NT2/D1 (cell line): ENCODE data around the gene NOL4L.

Source experiments
- DNase-seq: peaks from one replicate; pipeline ENCODE4 v3.0.0-alpha.2; 2011; ENCODE audit warnings: low read depth, low spot score
- H3K27me3 ChIP-seq: 2 replicates; pipeline ENCODE4 v1.6.0; 2011; ENCODE audit warnings: mild to moderate bottlenecking; ENCODE audit not compliant: insufficient read length, insufficient read depth
- H3K36me3 ChIP-seq: 2 replicates; pipeline ENCODE4 v1.6.1; 2011; ENCODE audit warnings: mild to moderate bottlenecking, low read length, mixed read lengths; ENCODE audit not compliant: insufficient read depth, insufficient read length
- H3K4me1 ChIP-seq: 2 replicates; pipeline ENCODE4 v1.5.1; 2011; ENCODE audit not compliant: insufficient read depth, insufficient read length
- H3K4me3 ChIP-seq: 2 replicates; pipeline ENCODE4 v1.5.1; 2011; ENCODE audit warnings: low read depth; ENCODE audit not compliant: insufficient read length
- H3K9ac ChIP-seq: 2 replicates; pipeline ENCODE4 v1.6.0; 2011; ENCODE audit warnings: low read depth; ENCODE audit not compliant: insufficient read length
- H3K9me3 ChIP-seq: 2 replicates; pipeline ENCODE4 v1.5.1; 2011; ENCODE audit warnings: mild to moderate bottlenecking, low read length; ENCODE audit not compliant: insufficient read depth
- SUZ12 ChIP-seq: IDR thresholded peaks from 2 replicates; pipeline ENCODE4 v1.6.1; 2011; ENCODE audit not compliant: insufficient read length, insufficient read depth; ENCODE audit errors: extremely low read depth
- YY1 ChIP-seq: IDR thresholded peaks from 2 replicates; pipeline ENCODE4 v1.6.1; 2011; ENCODE audit not compliant: insufficient read length, insufficient read depth
- ZNF274 ChIP-seq: IDR thresholded peaks from 2 replicates; pipeline ENCODE4 v1.6.1; 2011; ENCODE audit warnings: mild to moderate bottlenecking, low read depth, low read length

NOL4L gene

GRCh38 chr20:32621891-32622584 lies 36.9 kb upstream of the NOL4L start:
- DNase-seq, result no peak
- H3K36me3 ChIP-seq, result no peaks in the 10 kb centered on the region
- TF ChIP-seq ZNF274, result no peak
- no peak for TF ChIP-seq SUZ12
- TF ChIP-seq YY1, result no peak

DNA sequence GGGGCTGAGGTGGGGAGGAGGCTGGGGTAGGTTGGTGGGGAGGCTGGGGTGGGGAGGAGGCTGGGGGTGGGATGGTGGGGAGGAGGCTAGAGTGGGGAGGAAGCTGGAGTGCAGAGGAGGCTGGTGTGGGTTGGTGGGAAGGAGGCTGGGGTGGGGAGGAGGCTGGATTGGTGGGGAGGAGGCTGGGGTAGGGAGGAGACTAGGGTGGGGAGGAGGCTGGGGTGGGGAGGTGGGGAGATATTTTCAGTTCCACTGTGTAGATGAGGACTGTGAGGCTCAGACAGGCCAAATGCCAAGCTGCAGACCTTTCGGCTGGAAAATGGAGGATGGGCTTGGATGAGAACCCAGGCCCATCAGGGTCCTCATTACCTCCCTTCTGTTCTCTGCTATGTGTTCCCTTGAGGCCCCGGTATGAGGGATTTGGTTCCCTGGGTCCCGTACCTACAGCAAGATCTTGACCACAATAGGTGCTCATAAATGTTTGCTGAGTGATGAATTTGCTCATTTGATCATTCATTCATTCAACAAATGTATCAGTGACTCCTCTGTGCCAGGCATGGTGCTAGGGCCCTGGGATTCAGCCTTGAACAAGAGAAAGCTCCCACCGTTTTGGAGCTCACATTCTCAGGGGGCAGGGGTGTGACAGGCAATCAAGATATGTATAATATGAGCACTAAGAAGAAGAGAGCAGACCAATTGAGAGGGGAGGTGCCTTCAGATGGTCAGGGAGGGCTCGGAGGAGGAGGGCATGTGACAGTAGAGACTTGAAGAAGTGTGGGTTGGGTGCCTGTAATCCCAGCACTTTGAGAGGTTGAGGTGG lies 36.1 kb upstream of the NOL4L start:
- Histone ChIP-seq H3K4me1 (peaks cover 3% of the 10 kb centered on the region), H3K9me3 (no peaks in the 10 kb centered on the region), H3K36me3 (no peaks in the 10 kb centered on the region), H3K9ac (no peak overlapping the region), H3K4me3 (no peak overlapping the region), H3K27me3 (no peaks in the 10 kb centered on the region)
- TF ChIP-seq SUZ12, result no peak
- DNase-seq, result no peak

More at GRCh38 chr20:32621891-32622584, 36.9 kb upstream of the NOL4L start:
- Histone ChIP-seq H3K9me3 (no peaks in the 10 kb centered on the region), H3K27me3 (no peaks in the 10 kb centered on the region), H3K4me1 (no peaks in the 10 kb centered on the region), H3K9ac (no peak overlapping the region), H3K4me3 (no peak overlapping the region)

DNA sequence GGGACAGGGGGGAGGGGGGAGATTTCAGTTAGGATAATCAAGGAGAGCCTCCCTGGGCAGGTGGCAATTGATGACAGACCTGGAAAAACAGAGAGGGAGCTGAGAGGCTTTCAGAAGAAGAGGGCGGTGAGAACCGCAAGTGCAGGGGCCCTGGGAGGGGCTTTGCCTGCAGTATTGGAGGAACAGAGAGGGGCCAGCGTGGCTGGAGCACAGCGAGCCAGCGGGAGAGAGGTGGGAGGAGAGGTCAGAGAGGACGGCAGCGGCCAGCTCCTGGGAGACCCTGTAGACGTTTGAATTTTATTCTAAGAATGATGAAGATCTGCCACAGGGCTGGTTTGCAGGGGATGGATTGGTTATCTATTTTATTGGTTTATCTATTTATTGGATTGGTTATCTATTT lies 34.5 kb upstream of the NOL4L start:
- TF ChIP-seq SUZ12 (no peak), ZNF274 (no peak), YY1 (no peak)
- no peaks in the 10 kb centered on the region for H3K9me3 ChIP-seq
- no peak for DNase-seq
- no peaks in the 10 kb centered on the region for H3K27me3 ChIP-seq
- H3K9ac ChIP-seq, result no peak overlapping the region
- H3K4me3 ChIP-seq, result no peak overlapping the region
- no peaks in the 10 kb centered on the region for H3K36me3 ChIP-seq
- H3K4me1 ChIP-seq, result peaks cover 3% of the 10 kb centered on the region

DNA sequence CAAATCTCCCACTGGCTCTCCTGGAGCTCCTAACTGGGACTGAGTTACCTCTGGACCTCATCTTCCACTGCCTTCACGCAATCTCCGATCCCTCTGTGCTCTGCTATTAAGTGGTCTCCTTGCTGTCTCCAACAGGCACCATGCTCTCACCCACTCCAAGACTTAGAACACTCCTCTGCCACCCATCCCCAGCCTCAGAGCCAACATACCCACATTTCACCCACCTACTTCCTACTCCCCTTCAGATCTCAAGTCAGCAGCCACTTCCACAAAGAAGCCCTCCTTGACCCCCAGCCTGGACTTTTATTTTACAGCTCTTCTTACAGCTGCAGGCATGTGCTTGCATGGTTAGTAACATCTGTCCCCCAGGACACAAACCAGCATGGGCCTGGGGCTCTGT lies 29.6 kb upstream of the NOL4L start:
- TF ChIP-seq YY1, result no peak
- no peak for TF ChIP-seq ZNF274
- no peak for TF ChIP-seq SUZ12

DNA sequence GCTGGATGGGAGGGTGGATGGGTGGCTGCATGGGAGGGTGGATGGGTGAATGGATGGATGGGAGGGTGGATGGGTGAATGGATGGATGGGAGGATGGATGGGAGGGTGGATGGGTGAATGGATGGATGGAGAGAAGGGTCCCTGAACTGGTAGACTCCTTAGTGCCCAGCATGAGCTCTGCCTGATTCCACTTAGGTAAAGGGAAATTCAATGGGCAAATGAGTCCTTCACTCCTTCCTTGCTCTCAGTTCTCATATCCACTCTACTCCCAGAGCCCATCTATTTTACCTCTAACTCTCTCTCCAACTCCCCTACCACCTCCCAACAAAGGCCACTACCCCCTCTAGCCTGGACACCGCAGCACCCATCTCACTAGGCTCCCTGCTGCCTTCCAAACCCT lies 29.2 kb upstream of the NOL4L start:
- Histone ChIP-seq H3K9me3 (no peaks in the 10 kb centered on the region), H3K4me1 (peaks cover 3% of the 10 kb centered on the region), H3K27me3 (no peaks in the 10 kb centered on the region), H3K36me3 (no peaks in the 10 kb centered on the region), H3K4me3 (no peak overlapping the region), H3K9ac (no peak overlapping the region)
- DNase-seq, result no peak
- TF ChIP-seq SUZ12, result no peak
- TF ChIP-seq ZNF274, result no peak
- TF ChIP-seq YY1, result no peak

More for the DNA sequence above, 29.6 kb upstream of the NOL4L start:
- no peak for DNase-seq
- Histone ChIP-seq H3K9me3 (no peaks in the 10 kb centered on the region), H3K9ac (no peak overlapping the region), H3K4me1 (peaks cover 3% of the 10 kb centered on the region), H3K27me3 (no peaks in the 10 kb centered on the region), H3K36me3 (no peaks in the 10 kb centered on the region), H3K4me3 (no peak overlapping the region)

DNA sequence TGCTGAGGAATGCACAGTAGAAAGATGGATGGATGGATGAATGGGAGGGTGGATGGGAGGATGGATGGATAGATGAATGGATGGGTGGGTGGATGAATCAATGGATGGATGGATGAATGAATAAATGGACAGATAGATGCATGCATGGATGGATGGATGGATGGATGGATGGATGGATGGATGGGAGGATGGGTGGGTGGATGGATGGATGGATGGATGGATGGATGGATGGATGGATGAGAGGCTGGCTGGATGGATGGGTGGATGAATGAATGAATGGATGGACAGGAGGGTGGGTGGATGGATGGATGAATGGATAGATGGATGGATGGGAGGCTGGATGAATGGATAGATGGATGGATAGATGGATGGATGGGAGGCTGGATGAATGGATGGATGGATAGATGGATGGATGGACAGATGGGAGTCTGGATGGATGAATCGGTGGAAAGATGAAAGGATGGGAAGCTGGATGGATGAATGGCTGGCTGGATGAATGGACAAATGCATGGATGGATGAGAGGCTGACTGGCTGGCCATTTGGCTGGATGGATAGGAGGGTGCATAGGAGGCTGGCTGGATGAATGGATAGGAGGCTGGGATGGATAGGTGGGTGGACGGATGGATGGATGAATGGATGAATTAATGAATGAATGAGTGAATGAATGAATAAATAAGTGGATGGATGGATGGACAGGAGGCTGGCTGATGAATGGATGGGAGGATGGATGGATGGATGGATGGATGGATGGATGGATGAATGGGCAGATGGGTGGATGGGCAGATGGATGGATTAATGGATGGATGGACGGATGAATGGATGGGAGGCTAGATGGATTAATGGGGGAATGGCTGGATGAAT lies 28.3 kb upstream of the NOL4L start:
- Histone ChIP-seq H3K36me3 (no peaks in the 10 kb centered on the region), H3K4me1 (peaks cover 3% of the 10 kb centered on the region), H3K9me3 (no peaks in the 10 kb centered on the region), H3K9ac (no peak overlapping the region), H3K27me3 (no peaks in the 10 kb centered on the region), H3K4me3 (no peak overlapping the region)
- no peak for DNase-seq
- TF ChIP-seq YY1 (no peak), ZNF274 (no peak), SUZ12 (no peak)
